Breast epithelium (tissue), 4 donors: ENCODE measurements around the gene TMEM247. TPM values are rescaled to one million over a fixed set of nuclear protein-coding genes. Genes with fewer than 3 reads are reported as not detected.

Source experiments
- DNase-seq, 2 donors: peaks; one replicate each; pipeline ENCODE4 v3.0.0-alpha.2; 2019; ENCODE audit warnings: low spot score in 2 of 2
- H3K27ac ChIP-seq, 2 donors: fragments of 200-600 bp; sonication (generic) in 1 of 2; one replicate each; pipeline ENCODE4 v1.5.1; 2016 to 2019; ENCODE audit warnings: mild to moderate bottlenecking in 1 of 2
- H3K27me3 ChIP-seq, 2 donors: fragments of 200-600 bp; sonication (generic) in 1 of 2; one replicate each; pipeline versions ENCODE4 v1.5.1 to v1.6.0; 2017 to 2019; ENCODE audit warnings: control low read depth in 1 of 2, mild to moderate bottlenecking in 1 of 2
- H3K36me3 ChIP-seq: fragments of 200-600 bp; one replicate; pipeline ENCODE4 v1.5.1; 2019
- H3K4me1 ChIP-seq, 2 donors: fragments of 200-600 bp; sonication (generic); one replicate each; pipeline ENCODE4 v1.5.1; 2016 to 2019; ENCODE audit warnings: control low read depth in 1 of 2
- H3K4me3 ChIP-seq, 3 donors: fragments of 200-600 bp; sonication (generic); 1 replicate in 2 of 3; 2 replicates in 1 of 3; pipeline ENCODE4 v1.5.1; 2016 to 2019; ENCODE audit warnings: mild to moderate bottlenecking in 3 of 3, moderate library complexity in 2 of 3
- H3K9me3 ChIP-seq, 2 donors: fragments of 200-600 bp; sonication (generic) in 1 of 2; one replicate each; pipeline ENCODE4 v1.5.1; 2016 to 2019; ENCODE audit warnings: control low read depth in 1 of 2
- CTCF ChIP-seq, 3 donors: fragments of 450-650 bp; IDR thresholded peaks; one replicate each; pipeline ENCODE4 v1.5.1; 2016 to 2017; ENCODE audit warnings: antibody characterized with exemption in 3 of 3, mild to moderate bottlenecking in 3 of 3, moderate library complexity in 3 of 3
- POLR2A ChIP-seq: fragments of 450-650 bp; IDR thresholded peaks from one replicate; pipeline ENCODE4 v1.6.1; 2016; ENCODE audit warnings: antibody characterized with exemption, mild to moderate bottlenecking, moderate library complexity
- POLR2AphosphoS5 ChIP-seq, 3 donors: sonication (generic); formaldehyde crosslinking; IDR thresholded peaks; one replicate each; pipeline ENCODE4 v1.6.1; 2017; ENCODE audit warnings: antibody characterized with exemption in 3 of 3
- intact Hi-C: fragments of 100-400 bp; cut with DNase I; formaldehyde crosslinking; loops from one replicate; pipeline ENCODE4 v1.15.1; 2023; ENCODE audit warnings: low total_unique reads
- total RNA-seq, 3 donors: library from RNA; depleted of rRNA; stranded (reverse); fragments of >200 nt; gene quantifications; one replicate each; pipeline ENCODE4 v1.1.0, GENCODE V29; 2016

Gene TMEM247
- total RNA-seq: not detected

- no peak within 1 kb of the TSS for H3K27ac ChIP-seq
- no peak for TF ChIP-seq CTCF (IDR thresholded peaks at IDR 0.05)
- TF ChIP-seq POLR2A: no peak
- TF ChIP-seq POLR2AphosphoS5 (IDR thresholded peaks at IDR 0.05): no peak
- H3K4me3 ChIP-seq: no peak within 1 kb of the TSS
- intact Hi-C loops: no loop called here
- no peak for DNase-seq
- no peaks in the 10 kb centered on the region for H3K4me1 ChIP-seq
- H3K9me3 ChIP-seq: no peaks in the 10 kb centered on the region
- no peaks in the 10 kb centered on the region for H3K36me3 ChIP-seq
- H3K27me3 ChIP-seq: no peaks in the 10 kb centered on the region
Measured at GRCh38 chr2:46479265-46479664, at the start of gene TMEM247. Gene TMEM247, plus strand, starts transcription at chr2:46479565.

DNA sequence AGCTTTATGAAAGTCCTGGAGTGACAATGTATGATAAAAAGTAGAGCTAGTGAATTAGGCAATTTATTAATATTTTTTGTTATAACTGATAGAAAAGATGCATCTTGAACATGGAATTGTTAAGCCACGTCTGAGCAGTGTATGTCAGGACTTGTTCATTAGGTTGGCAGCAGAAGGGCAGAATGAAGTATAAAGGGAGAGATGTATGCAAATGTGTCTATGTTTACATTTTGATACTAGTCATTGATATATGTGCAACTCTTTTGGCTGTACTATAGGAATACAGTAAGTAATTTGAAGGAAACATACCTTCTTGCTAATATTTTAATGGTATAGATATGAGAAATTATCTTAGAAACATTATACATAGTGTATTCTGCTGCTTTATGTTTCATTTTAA is 49.0 kb upstream of the TMEM247 start:
- no peak for TF ChIP-seq POLR2A
- no peak for TF ChIP-seq POLR2AphosphoS5 (IDR thresholded peaks at IDR 0.05)
- TF ChIP-seq CTCF (IDR thresholded peaks at IDR 0.05): no peak
- intact Hi-C loops: no loop called here
- no peaks in the 10 kb centered on the region for H3K4me1 ChIP-seq
- no peak for DNase-seq
- H3K27me3 ChIP-seq: no peaks in the 10 kb centered on the region
- no peak overlapping the region for H3K4me3 ChIP-seq
- H3K9me3 ChIP-seq: no peaks in the 10 kb centered on the region
- H3K27ac ChIP-seq: no peak overlapping the region
- no peaks in the 10 kb centered on the region for H3K36me3 ChIP-seq

DNA sequence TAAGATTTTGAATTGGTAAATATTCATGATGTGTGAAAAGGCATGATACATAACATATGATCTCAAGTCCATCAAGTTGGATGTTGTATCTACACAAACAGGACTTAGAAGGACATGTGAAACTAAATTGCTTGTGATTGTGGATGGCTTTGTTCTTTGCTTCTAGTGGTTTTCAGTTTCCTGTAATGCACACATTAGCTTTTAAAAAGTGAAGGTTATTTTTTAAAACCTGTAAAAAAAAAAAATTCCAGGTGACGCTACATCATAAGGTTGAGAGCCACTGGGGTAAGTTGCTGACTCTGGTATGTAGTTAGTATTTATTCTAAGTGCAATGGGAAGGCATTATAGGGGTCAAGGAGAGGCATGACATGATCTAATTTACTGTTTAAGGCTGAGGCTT is 48.4 kb upstream of the TMEM247 start:
- TF ChIP-seq POLR2AphosphoS5 (IDR thresholded peaks at IDR 0.05) (no peak), CTCF (IDR thresholded peaks at IDR 0.05) (no peak), POLR2A (no peak)
- intact Hi-C loops: no loop called here
- Histone ChIP-seq H3K27ac (no peak overlapping the region), H3K4me1 (no peaks in the 10 kb centered on the region), H3K36me3 (no peaks in the 10 kb centered on the region), H3K27me3 (no peaks in the 10 kb centered on the region), H3K9me3 (no peaks in the 10 kb centered on the region), H3K4me3 (no peak overlapping the region)
- DNase-seq: no peak

GRCh38 chr2:46431481-46432235 is 47.7 kb upstream of the TMEM247 start:
- intact Hi-C loops: no loop called here

More at GRCh38 chr2:46431481-46432235, 47.7 kb upstream of the TMEM247 start:
- Histone ChIP-seq H3K4me1 (no peaks in the 10 kb centered on the region), H3K27ac (no peak overlapping the region), H3K9me3 (no peaks in the 10 kb centered on the region), H3K27me3 (no peaks in the 10 kb centered on the region), H3K4me3 (no peak overlapping the region), H3K36me3 (no peaks in the 10 kb centered on the region)
- DNase-seq: no peak
- TF ChIP-seq POLR2A (no peak), POLR2AphosphoS5 (IDR thresholded peaks at IDR 0.05) (no peak), CTCF (IDR thresholded peaks at IDR 0.05) (no peak)
